Suppressor macrophage (primary cell): ENCODE measurements around the gene SLC35F3.

Experiments
- DNase-seq, 4 experiments: peaks; one replicate each; pipeline ENCODE4 v3.0.0-alpha.2; 2020 to 2022

The SLC35F3 gene

GRCh38 chr1:234324821-234325220 lies 420.3 kb downstream of the SLC35F3 start:
- no peak for DNase-seq

- DNase-seq, result peak in 2 of 4 experiments; percentile 35 to 36
Measured at GRCh38 chr1:234325878-234326496, 421.5 kb downstream of the SLC35F3 start.

- peak; percentile 62 to 78 (median 74) for DNase-seq
Measured at GRCh38 chr1:234326497-234327366, 422.3 kb downstream of the SLC35F3 start.

- DNase-seq, result no peak
Measured at GRCh38 chr1:234327577-234328164, 423.2 kb downstream of the SLC35F3 start.

- peak; percentile 61 to 81 (median 66) for DNase-seq
Measured at GRCh38 chr1:234330843-234331215, 426.4 kb downstream of the SLC35F3 start.

- DNase-seq, result peak; percentile 76 to 86 (median 80)
Measured at GRCh38 chr1:234331507-234331906, 427.0 kb downstream of the SLC35F3 start.

- DNase-seq, result no peak
Measured at GRCh38 chr1:234336359-234336758, 431.9 kb downstream of the SLC35F3 start.

GRCh38 chr1:234337233-234337632 lies 432.8 kb downstream of the SLC35F3 start:
- DNase-seq, result no peak

GRCh38 chr1:234340528-234340927 lies 436.1 kb downstream of the SLC35F3 start:
- DNase-seq, result no peak

- DNase-seq, result no peak
Measured at GRCh38 chr1:234342774-234343173, 438.3 kb downstream of the SLC35F3 start.

GRCh38 chr1:234345237-234345636 lies 440.8 kb downstream of the SLC35F3 start:
- DNase-seq, result no peak

- DNase-seq, result no peak
Measured at GRCh38 chr1:234348964-234349363, 444.5 kb downstream of the SLC35F3 start.

- no peak for DNase-seq
Measured at GRCh38 chr1:234355782-234356510, 451.5 kb downstream of the SLC35F3 start.

- peak in 3 of 4 experiments; percentile 4 to 69 (median 35) for DNase-seq
Measured at GRCh38 chr1:234356615-234357269, 452.3 kb downstream of the SLC35F3 start.

GRCh38 chr1:234357831-234358230 lies 453.4 kb downstream of the SLC35F3 start:
- no peak for DNase-seq

- no peak for DNase-seq
Measured at GRCh38 chr1:234361102-234361603, 456.7 kb downstream of the SLC35F3 start.

GRCh38 chr1:234362558-234362957 lies 458.1 kb downstream of the SLC35F3 start:
- DNase-seq, result no peak

- DNase-seq, result peak; percentile 7 to 60 (median 34)
Measured at GRCh38 chr1:234368320-234369032, 464.0 kb downstream of the SLC35F3 start.

GRCh38 chr1:234369033-234369430 lies 464.6 kb downstream of the SLC35F3 start:
- DNase-seq, result no peak

- peak in 2 of 4 experiments; percentile 23 to 42 for DNase-seq
Measured at GRCh38 chr1:234369784-234370183, 465.3 kb downstream of the SLC35F3 start.

GRCh38 chr1:234371414-234371813 lies 466.9 kb downstream of the SLC35F3 start:
- no peak for DNase-seq
